ENCODE data around the gene CUEDC1. TPM values are rescaled to one million over a fixed set of nuclear protein-coding genes. Genes with fewer than 3 reads are reported as not detected.

Gene CUEDC1
- total RNA-seq, 1 donor from 2014 or later: 3.2 TPM

- no peak for DNase-seq (ENCODE audit: low read depth in 2 of 2)
These were observed 116.8 kb downstream of the CUEDC1 start for GRCh38 chr17:57838453-57838852.

- no peak for DNase-seq (ENCODE audit: low read depth in 2 of 2)
These were observed 119.8 kb downstream of the CUEDC1 start for GRCh38 chr17:57835333-57835900.

GRCh38 chr17:57834146-57834741, 121.0 kb downstream of the CUEDC1 start:
- DNase-seq (ENCODE audit: low read depth in 2 of 2): no peak

- peak; percentile 71 to 72 for DNase-seq (ENCODE audit: low read depth in 2 of 2)
These were observed 121.9 kb downstream of the CUEDC1 start for GRCh38 chr17:57833179-57833939.

- DNase-seq (ENCODE audit: low read depth in 2 of 2): no peak
These were observed 122.7 kb downstream of the CUEDC1 start for GRCh38 chr17:57832314-57833178.

GRCh38 chr17:57830880-57831279, 124.3 kb downstream of the CUEDC1 start:
- DNase-seq (ENCODE audit: low read depth in 2 of 2): no peak

GRCh38 chr17:57823469-57824401, 131.5 kb downstream of the CUEDC1 start:
- no peak for DNase-seq (ENCODE audit: low read depth in 2 of 2)

GRCh38 chr17:57819867-57820266, 135.3 kb downstream of the CUEDC1 start:
- no peak for DNase-seq (ENCODE audit: low read depth in 2 of 2)

GRCh38 chr17:57819285-57819684, 135.9 kb downstream of the CUEDC1 start:
- DNase-seq (ENCODE audit: low read depth in 2 of 2): peak; percentile 1 to 6

- no peak for DNase-seq (ENCODE audit: low read depth in 2 of 2)
These were observed 137.1 kb downstream of the CUEDC1 start for GRCh38 chr17:57818066-57818465.

- no peak for DNase-seq (ENCODE audit: low read depth in 2 of 2)
These were observed 137.9 kb downstream of the CUEDC1 start for GRCh38 chr17:57817299-57817698.

- DNase-seq (ENCODE audit: low read depth in 2 of 2): no peak
These were observed 140.8 kb downstream of the CUEDC1 start for GRCh38 chr17:57814421-57814820.

- DNase-seq (ENCODE audit: low read depth in 2 of 2): no peak
These were observed 143.5 kb downstream of the CUEDC1 start for GRCh38 chr17:57811638-57812280.

Other genes starting within 250 kb of the CUEDC1 start
- gene CCDC182, start 210.1 kb downstream of the CUEDC1 start, total RNA-seq: not detected in 2 replicates
- gene MRPS23, start 105.4 kb downstream of the CUEDC1 start, total RNA-seq: 22.0 and 24.0 TPM in 2 replicates
- gene VEZF1, start 32.8 kb upstream of the CUEDC1 start, total RNA-seq: 18.7 and 23.0 TPM in 2 replicates
- gene SRSF1, start 51.8 kb upstream of the CUEDC1 start, total RNA-seq: 300 and 316 TPM in 2 replicates
- 8.5 and 14.7 TPM in 2 replicates for gene DYNLL2, start 128.0 kb upstream of the CUEDC1 start, total RNA-seq
- not detected in 2 replicates for gene OR4D1, start 193.0 kb upstream of the CUEDC1 start, total RNA-seq
- not detected in 2 replicates for gene OR4D2, start 211.6 kb upstream of the CUEDC1 start, total RNA-seq
- not detected in 2 replicates for gene EPX, start 237.3 kb upstream of the CUEDC1 start, total RNA-seq

Data from lung microvascular endothelial cell (primary cell).